Skeletal muscle tissue (tissue), 4 donors: ENCODE data around the gene FBLN1. TPM values are rescaled to one million over a fixed set of nuclear protein-coding genes. Genes with fewer than 3 reads are reported as not detected.
A peak's percentile ranks its signal among the peaks of the same experiment; 100 is the strongest.

Experiments used
- H3K27ac ChIP-seq: one replicate; pipeline ENCODE4 v1.7.0; 2013; ENCODE audit warnings: mild to moderate bottlenecking, low read depth, low read length, inconsistent platforms
- H3K27me3 ChIP-seq, 3 donors: one replicate each; pipeline ENCODE4 v1.7.0; 2013; ENCODE audit warnings: low read length in 3 of 3; ENCODE audit not compliant: control insufficient read depth in 3 of 3, insufficient read depth in 3 of 3
- H3K36me3 ChIP-seq, 3 donors: one replicate each; pipeline ENCODE4 v1.7.0; 2013; ENCODE audit warnings: low read length in 3 of 3; ENCODE audit not compliant: control insufficient read depth in 3 of 3, insufficient read depth in 3 of 3
- H3K4me1 ChIP-seq, 3 donors: one replicate each; pipeline ENCODE4 v1.7.0; 2013; ENCODE audit warnings: low read length in 3 of 3, mild to moderate bottlenecking in 3 of 3; ENCODE audit not compliant: control insufficient read depth in 3 of 3, insufficient read depth in 3 of 3
- H3K4me3 ChIP-seq, 3 donors: one replicate each; pipeline ENCODE4 v1.7.0; 2013; ENCODE audit warnings: low read length in 3 of 3
- H3K9ac ChIP-seq, 3 donors: one replicate each; pipeline ENCODE4 v1.7.0; 2013; ENCODE audit warnings: low read length in 3 of 3, mild to moderate bottlenecking in 3 of 3, moderate library complexity in 2 of 3, low read depth in 1 of 3
- H3K9me3 ChIP-seq, 3 donors: one replicate each; pipeline ENCODE4 v1.7.0; 2013; ENCODE audit warnings: low read length in 3 of 3; ENCODE audit not compliant: control insufficient read depth in 3 of 3
- total RNA-seq: library from RNA; depleted of rRNA; stranded (reverse); fragments of >200 nt; gene quantifications from one replicate; pipeline ENCODE4 v1.2.3, GENCODE V29; 2014
- donor health status: Osteomylitis.

The FBLN1 gene
- total RNA-seq, 1 donor from 2014 or later, result 105 TPM

GRCh38 chr22:45499746-45500145 lies 2.9 kb upstream of the FBLN1 start:
- Histone ChIP-seq H3K4me3 (no peak overlapping the region), H3K27me3 (peaks cover 11 to 26% (median 17%) of the 10 kb centered on the region in 3 donors), H3K4me1 (peaks cover 7 to 13% (median 13%) of the 10 kb centered on the region in 3 donors), H3K9ac (no peak overlapping the region), H3K9me3 (no peaks in the 10 kb centered on the region), H3K27ac (no peak overlapping the region), H3K36me3 (no peaks in the 10 kb centered on the region)

- Histone ChIP-seq H3K27me3 (peaks cover 8 to 26% (median 25%) of the 10 kb centered on the region in 3 donors), H3K4me1 (peaks cover 0 to 18% (median 11%) of the 10 kb centered on the region in 3 donors), H3K36me3 (no peaks in the 10 kb centered on the region), H3K9ac (peak overlapping the region; percentile 23 to 54 (median 33)), H3K9me3 (no peaks in the 10 kb centered on the region), H3K27ac (peak overlapping the region; percentile 18), H3K4me3 (peak overlapping the region; percentile 62 to 78 (median 67))
Measured at GRCh38 chr22:45503050-45503815, 550 bp downstream of the FBLN1 start.

GRCh38 chr22:45503816-45504372 lies 1.2 kb downstream of the FBLN1 start:
- H3K9me3 ChIP-seq, result no peaks in the 10 kb centered on the region
- peak overlapping the region; percentile 18 for H3K27ac ChIP-seq
- no peaks in the 10 kb centered on the region for H3K36me3 ChIP-seq
- H3K27me3 ChIP-seq, result peaks cover 8 to 26% (median 24%) of the 10 kb centered on the region in 3 donors
- H3K4me1 ChIP-seq, result peaks cover 0 to 18% (median 11%) of the 10 kb centered on the region in 3 donors
- H3K9ac ChIP-seq, result peak overlapping the region in 2 of 3 donors; percentile 23 to 54
- H3K4me3 ChIP-seq, result peak overlapping the region; percentile 62 to 78 (median 67)

- Histone ChIP-seq H3K9ac (peak overlapping the region in 1 of 3 donors; percentile 54), H3K4me1 (peaks cover 0 to 18% (median 11%) of the 10 kb centered on the region in 3 donors), H3K36me3 (no peaks in the 10 kb centered on the region), H3K9me3 (no peaks in the 10 kb centered on the region), H3K27me3 (peaks cover 8 to 28% (median 22%) of the 10 kb centered on the region in 3 donors), H3K4me3 (peak overlapping the region; percentile 49 to 78 (median 62)), H3K27ac (no peak overlapping the region)
Measured at GRCh38 chr22:45504373-45505341, 2.0 kb downstream of the FBLN1 start.

DNA sequence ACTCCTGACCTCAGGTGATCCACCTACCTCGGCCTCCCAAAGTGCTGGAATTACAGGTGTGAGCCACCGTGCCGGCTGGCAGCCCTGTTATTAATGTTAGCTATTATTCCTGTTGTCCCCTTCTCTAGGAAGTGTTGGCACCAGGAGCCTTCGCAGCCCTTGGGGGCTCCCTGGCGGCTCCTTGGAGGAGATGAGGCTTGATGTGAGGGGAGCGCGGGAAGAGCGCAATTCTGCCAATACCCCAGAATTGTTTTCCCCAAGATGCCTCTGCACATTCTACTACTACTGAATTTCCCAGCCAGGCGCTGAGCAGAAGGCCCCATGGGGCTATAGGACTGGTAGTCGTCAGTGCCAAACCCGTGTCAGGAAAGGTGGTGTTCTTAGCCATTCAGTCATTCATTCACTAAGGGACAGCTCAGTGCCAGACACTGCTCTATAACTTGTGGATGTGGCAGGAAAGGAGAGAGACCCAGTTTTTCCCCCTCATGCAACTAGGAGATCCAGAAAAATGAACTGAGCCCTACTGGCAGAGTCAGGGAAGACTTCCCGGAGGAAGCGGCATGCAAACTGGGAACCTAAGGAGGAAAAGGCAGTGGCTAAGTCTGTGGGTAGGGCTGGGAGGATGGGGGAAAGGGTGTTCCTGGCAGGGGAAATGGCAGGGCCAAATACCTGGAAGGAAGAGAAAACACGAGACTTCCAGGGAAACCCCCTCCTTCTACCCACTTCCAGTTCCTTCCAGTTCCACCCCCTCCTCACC lies 3.5 kb downstream of the FBLN1 start:
- Histone ChIP-seq H3K4me1 (peaks cover 8 to 18% (median 16%) of the 10 kb centered on the region in 3 donors), H3K36me3 (no peaks in the 10 kb centered on the region), H3K9ac (no peak overlapping the region), H3K4me3 (no peak overlapping the region), H3K9me3 (no peaks in the 10 kb centered on the region), H3K27me3 (peaks cover 8 to 28% (median 22%) of the 10 kb centered on the region in 3 donors), H3K27ac (no peak overlapping the region)

- Histone ChIP-seq H3K9me3 (no peaks in the 10 kb centered on the region), H3K4me3 (no peak overlapping the region), H3K27me3 (peaks cover 8 to 25% (median 18%) of the 10 kb centered on the region in 3 donors), H3K36me3 (no peaks in the 10 kb centered on the region), H3K9ac (no peak overlapping the region), H3K27ac (no peak overlapping the region), H3K4me1 (peaks cover 13 to 22% (median 20%) of the 10 kb centered on the region in 3 donors)
Measured at GRCh38 chr22:45506816-45507360, 4.2 kb downstream of the FBLN1 start.

GRCh38 chr22:45507798-45508197 lies 5.1 kb downstream of the FBLN1 start:
- no peak overlapping the region for H3K4me3 ChIP-seq
- no peaks in the 10 kb centered on the region for H3K36me3 ChIP-seq
- no peak overlapping the region for H3K9ac ChIP-seq
- H3K4me1 ChIP-seq, result peaks cover 22 to 30% (median 27%) of the 10 kb centered on the region in 3 donors
- H3K27me3 ChIP-seq, result peaks cover 8 to 19% (median 14%) of the 10 kb centered on the region in 3 donors
- H3K9me3 ChIP-seq, result no peaks in the 10 kb centered on the region
- H3K27ac ChIP-seq, result no peak overlapping the region

DNA sequence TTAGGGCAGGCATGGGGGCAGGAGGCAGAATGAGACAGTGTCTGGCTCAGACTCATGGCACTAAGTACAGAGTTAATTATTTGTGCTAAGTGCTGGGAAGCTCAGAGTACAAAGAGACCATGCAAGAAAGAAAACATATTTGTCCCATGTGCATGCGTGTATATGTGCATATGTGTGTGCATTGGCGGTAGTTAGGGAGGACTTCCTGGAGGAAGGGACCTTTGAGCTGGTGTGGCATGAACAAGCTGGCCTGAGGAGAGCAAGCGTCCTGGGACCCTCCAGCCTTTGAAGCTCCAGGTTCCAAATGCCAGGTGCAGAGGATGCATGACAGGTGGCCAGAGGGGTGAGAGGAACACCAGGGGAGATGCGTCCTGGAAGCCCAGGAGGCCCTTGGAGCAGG lies 6.1 kb downstream of the FBLN1 start:
- Histone ChIP-seq H3K27me3 (peaks cover under 1 to 13% (median 4%) of the 10 kb centered on the region in 3 donors), H3K27ac (no peak overlapping the region), H3K9ac (no peak overlapping the region), H3K9me3 (no peaks in the 10 kb centered on the region), H3K4me1 (peaks cover 22 to 27% (median 26%) of the 10 kb centered on the region in 3 donors), H3K4me3 (no peak overlapping the region), H3K36me3 (no peaks in the 10 kb centered on the region)
